ENCODE data around the gene COBLL1. TPM values are rescaled to one million over a fixed set of nuclear protein-coding genes. Genes with fewer than 3 reads are reported as not detected.

COBLL1 gene
- total RNA-seq, 4 donors from 2014 or later: 42.2 to 59.4 (median 45.2) TPM

- no peaks in the 10 kb centered on the region for H3K27me3 ChIP-seq
- no peaks in the 10 kb centered on the region for H3K36me3 ChIP-seq
- no peaks in the 10 kb centered on the region for H3K4me1 ChIP-seq
- H3K4me3 ChIP-seq: no peak overlapping the region
- no peak for DNase-seq
- TF ChIP-seq POLR2A (IDR thresholded peaks at IDR 0.05) (no peak), CTCF (IDR thresholded peaks at IDR 0.05) (no peak)
- no peak overlapping the region for H3K27ac ChIP-seq
- H3K9me3 ChIP-seq: no peaks in the 10 kb centered on the region
These were observed 44.6 kb downstream of the COBLL1 start for GRCh38 chr2:164796999-164797398.

- Histone ChIP-seq H3K4me1 (no peaks in the 10 kb centered on the region), H3K36me3 (no peaks in the 10 kb centered on the region), H3K9me3 (no peaks in the 10 kb centered on the region), H3K4me3 (no peak overlapping the region), H3K27me3 (no peaks in the 10 kb centered on the region), H3K27ac (no peak overlapping the region)
- TF ChIP-seq POLR2A (IDR thresholded peaks at IDR 0.05): no peak
- TF ChIP-seq CTCF (IDR thresholded peaks at IDR 0.05): no peak
- no peak for DNase-seq
These were observed 47.0 kb downstream of the COBLL1 start for GRCh38 chr2:164794432-164795231.

- Histone ChIP-seq H3K4me1 (no peaks in the 10 kb centered on the region), H3K27ac (no peak overlapping the region)
- no peak for TF ChIP-seq CTCF (IDR thresholded peaks at IDR 0.05)
- TF ChIP-seq POLR2A (IDR thresholded peaks at IDR 0.05): no peak
These were observed 47.6 kb downstream of the COBLL1 start for GRCh38 chr2:164794016-164794415.

GRCh38 chr2:164793529-164793928, 48.1 kb downstream of the COBLL1 start:
- Histone ChIP-seq H3K9me3 (no peaks in the 10 kb centered on the region), H3K4me3 (no peak overlapping the region), H3K27me3 (no peaks in the 10 kb centered on the region), H3K36me3 (no peaks in the 10 kb centered on the region), H3K4me1 (no peaks in the 10 kb centered on the region), H3K27ac (no peak overlapping the region)
- TF ChIP-seq CTCF (IDR thresholded peaks at IDR 0.05) (no peak), POLR2A (IDR thresholded peaks at IDR 0.05) (no peak)
- DNase-seq: no peak

More at GRCh38 chr2:164794016-164794415, 47.6 kb downstream of the COBLL1 start:
- DNase-seq: no peak
- Histone ChIP-seq H3K27me3 (no peaks in the 10 kb centered on the region), H3K9me3 (no peaks in the 10 kb centered on the region), H3K4me3 (no peak overlapping the region), H3K36me3 (no peaks in the 10 kb centered on the region)

GRCh38 chr2:164792316-164793170, 49.1 kb downstream of the COBLL1 start:
- Histone ChIP-seq H3K4me1 (no peaks in the 10 kb centered on the region), H3K27me3 (no peaks in the 10 kb centered on the region), H3K27ac (no peak overlapping the region), H3K36me3 (no peaks in the 10 kb centered on the region), H3K9me3 (no peaks in the 10 kb centered on the region), H3K4me3 (no peak overlapping the region)
- no peak for TF ChIP-seq CTCF (IDR thresholded peaks at IDR 0.05)
- TF ChIP-seq POLR2A (IDR thresholded peaks at IDR 0.05): no peak
- no peak for DNase-seq
